ENCODE results near the gene ANKRD28. TPM values are rescaled to one million over a fixed set of nuclear protein-coding genes. Genes with fewer than 3 reads are reported as not detected.
A peak's percentile ranks its signal among the peaks of the same experiment; 100 is the strongest.

Gene ANKRD28
- total and polyA plus RNA-seq, 9 of the 15 experiments (the other 6 are each of a cell fraction or from before 2014, with no cell fraction given): 11.7 to 66.0 (median 36.7) TPM

DNA sequence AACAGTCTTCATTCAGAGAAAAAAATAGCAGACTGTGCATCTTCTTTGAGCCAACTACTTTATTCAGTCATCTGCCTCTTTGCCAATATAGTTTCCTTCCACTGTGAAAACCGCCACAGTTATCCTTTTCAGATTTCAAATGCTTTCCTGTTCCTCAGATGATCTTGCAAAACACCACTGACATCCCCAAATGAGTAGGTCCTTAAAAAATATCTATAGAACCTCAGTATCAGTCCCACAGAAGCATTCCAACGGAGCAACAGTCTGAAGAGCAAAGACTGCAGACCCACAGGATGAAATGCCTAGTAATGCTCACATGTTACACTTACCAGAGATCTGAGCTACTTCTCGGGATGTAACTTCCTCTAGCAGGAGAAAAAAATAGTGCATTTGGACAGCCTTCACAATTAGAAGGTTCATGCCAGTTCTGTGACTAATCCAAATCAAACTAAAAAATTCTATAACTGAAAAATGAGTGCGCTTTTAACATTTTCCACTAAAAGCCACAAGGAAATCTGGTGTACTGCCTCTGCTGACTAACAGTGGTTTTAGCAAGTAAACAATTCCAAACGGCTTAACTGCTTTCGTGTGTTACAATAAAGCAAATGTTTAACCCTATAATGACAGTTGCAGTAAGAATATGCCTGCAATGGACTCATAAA, at the start of gene ANKRD28 (continued):
- TF ChIP-seq, protein P1, sequence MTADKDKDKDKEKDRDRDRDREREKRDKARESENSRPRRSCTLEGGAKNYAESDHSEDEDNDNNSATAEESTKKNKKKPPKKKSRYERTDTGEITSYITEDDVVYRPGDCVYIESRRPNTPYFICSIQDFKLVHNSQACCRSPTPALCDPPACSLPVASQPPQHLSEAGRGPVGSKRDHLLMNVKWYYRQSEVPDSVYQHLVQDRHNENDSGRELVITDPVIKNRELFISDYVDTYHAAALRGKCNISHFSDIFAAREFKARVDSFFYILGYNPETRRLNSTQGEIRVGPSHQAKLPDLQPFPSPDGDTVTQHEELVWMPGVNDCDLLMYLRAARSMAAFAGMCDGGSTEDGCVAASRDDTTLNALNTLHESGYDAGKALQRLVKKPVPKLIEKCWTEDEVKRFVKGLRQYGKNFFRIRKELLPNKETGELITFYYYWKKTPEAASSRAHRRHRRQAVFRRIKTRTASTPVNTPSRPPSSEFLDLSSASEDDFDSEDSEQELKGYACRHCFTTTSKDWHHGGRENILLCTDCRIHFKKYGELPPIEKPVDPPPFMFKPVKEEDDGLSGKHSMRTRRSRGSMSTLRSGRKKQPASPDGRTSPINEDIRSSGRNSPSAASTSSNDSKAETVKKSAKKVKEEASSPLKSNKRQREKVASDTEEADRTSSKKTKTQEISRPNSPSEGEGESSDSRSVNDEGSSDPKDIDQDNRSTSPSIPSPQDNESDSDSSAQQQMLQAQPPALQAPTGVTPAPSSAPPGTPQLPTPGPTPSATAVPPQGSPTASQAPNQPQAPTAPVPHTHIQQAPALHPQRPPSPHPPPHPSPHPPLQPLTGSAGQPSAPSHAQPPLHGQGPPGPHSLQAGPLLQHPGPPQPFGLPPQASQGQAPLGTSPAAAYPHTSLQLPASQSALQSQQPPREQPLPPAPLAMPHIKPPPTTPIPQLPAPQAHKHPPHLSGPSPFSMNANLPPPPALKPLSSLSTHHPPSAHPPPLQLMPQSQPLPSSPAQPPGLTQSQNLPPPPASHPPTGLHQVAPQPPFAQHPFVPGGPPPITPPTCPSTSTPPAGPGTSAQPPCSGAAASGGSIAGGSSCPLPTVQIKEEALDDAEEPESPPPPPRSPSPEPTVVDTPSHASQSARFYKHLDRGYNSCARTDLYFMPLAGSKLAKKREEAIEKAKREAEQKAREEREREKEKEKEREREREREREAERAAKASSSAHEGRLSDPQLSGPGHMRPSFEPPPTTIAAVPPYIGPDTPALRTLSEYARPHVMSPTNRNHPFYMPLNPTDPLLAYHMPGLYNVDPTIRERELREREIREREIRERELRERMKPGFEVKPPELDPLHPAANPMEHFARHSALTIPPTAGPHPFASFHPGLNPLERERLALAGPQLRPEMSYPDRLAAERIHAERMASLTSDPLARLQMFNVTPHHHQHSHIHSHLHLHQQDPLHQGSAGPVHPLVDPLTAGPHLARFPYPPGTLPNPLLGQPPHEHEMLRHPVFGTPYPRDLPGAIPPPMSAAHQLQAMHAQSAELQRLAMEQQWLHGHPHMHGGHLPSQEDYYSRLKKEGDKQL (CRISPR knock-in tag; IDR thresholded peaks at IDR 0.05; ENCODE audit: borderline replicate concordance): no peak
- TF ChIP-seq CEBPB (tag; IDR thresholded peaks at IDR 0.05): peak; percentile 58; the same call in 1 of the 2 replicates
- TF ChIP-seq FOXM1 (IDR thresholded peaks at IDR 0.05; ENCODE audit: low read depth): peak; percentile 85
- TF ChIP-seq FOXM1 (CRISPR knock-in tag; IDR thresholded peaks at IDR 0.05; ENCODE audit: low read depth): no peak
- TF ChIP-seq MYC (IDR thresholded peaks at IDR 0.05; ENCODE audit: low read depth, low read length): peak; percentile 76
- TF ChIP-seq MYC (CRISPR knock-in tag; IDR thresholded peaks at IDR 0.05; ENCODE audit: borderline replicate concordance, low read depth): no peak
- TF ChIP-seq, protein P2, sequence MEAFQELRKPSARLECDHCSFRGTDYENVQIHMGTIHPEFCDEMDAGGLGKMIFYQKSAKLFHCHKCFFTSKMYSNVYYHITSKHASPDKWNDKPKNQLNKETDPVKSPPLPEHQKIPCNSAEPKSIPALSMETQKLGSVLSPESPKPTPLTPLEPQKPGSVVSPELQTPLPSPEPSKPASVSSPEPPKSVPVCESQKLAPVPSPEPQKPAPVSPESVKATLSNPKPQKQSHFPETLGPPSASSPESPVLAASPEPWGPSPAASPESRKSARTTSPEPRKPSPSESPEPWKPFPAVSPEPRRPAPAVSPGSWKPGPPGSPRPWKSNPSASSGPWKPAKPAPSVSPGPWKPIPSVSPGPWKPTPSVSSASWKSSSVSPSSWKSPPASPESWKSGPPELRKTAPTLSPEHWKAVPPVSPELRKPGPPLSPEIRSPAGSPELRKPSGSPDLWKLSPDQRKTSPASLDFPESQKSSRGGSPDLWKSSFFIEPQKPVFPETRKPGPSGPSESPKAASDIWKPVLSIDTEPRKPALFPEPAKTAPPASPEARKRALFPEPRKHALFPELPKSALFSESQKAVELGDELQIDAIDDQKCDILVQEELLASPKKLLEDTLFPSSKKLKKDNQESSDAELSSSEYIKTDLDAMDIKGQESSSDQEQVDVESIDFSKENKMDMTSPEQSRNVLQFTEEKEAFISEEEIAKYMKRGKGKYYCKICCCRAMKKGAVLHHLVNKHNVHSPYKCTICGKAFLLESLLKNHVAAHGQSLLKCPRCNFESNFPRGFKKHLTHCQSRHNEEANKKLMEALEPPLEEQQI (IDR thresholded peaks at IDR 0.05): peak; percentile 69; the same call in 1 of the 2 replicates
- TF ChIP-seq TRIM28 (IDR thresholded peaks at IDR 0.05): no peak
- no peak for TF ChIP-seq PYGO2 (tag; IDR thresholded peaks at IDR 0.05)
- no peak for TF ChIP-seq CREBBP (IDR thresholded peaks at IDR 0.05; ENCODE audit: low read depth, low read length)
- TF ChIP-seq TCF3 (CRISPR knock-in tag; IDR thresholded peaks at IDR 0.05): no peak
- TF ChIP-seq U2AF1 (optimal IDR thresholded peaks at IDR 0.05; ENCODE audit: low read depth, low read length): no peak
- TF ChIP-seq, protein P3, sequence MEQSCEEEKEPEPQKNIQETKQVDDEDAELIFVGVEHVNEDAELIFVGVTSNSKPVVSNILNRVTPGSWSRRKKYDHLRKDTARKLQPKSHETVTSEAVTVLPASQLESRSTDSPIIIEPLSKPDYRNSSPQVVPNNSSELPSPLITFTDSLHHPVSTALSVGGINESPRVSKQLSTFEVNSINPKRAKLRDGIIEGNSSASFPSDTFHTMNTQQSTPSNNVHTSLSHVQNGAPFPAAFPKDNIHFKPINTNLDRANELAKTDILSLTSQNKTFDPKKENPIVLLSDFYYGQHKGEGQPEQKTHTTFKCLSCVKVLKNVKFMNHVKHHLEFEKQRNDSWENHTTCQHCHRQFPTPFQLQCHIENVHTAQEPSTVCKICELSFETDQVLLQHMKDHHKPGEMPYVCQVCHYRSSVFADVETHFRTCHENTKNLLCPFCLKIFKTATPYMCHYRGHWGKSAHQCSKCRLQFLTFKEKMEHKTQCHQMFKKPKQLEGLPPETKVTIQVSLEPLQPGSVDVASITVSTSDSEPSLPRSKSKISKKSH (CRISPR knock-in tag; IDR thresholded peaks at IDR 0.05): no peak
- TF ChIP-seq ZNF77 (CRISPR knock-in tag; IDR thresholded peaks at IDR 0.05): no peak
- no peak for TF ChIP-seq SAFB (IDR thresholded peaks at IDR 0.05; ENCODE audit: borderline replicate concordance, low read depth, low read length)
- no peak for TF ChIP-seq GTF2A2 (tag; IDR thresholded peaks at IDR 0.05)
- 0 out of 4 replicates have a peak, but pooled peaks of 1 of the 2 experiments have one; percentile 15 for TF ChIP-seq NONO (IDR thresholded peaks at IDR 0.05; ENCODE audit: low read depth in 2 of 2, low read length in 1 of 2)
- TF ChIP-seq ZNF778 (CRISPR knock-in tag; IDR thresholded peaks at IDR 0.05): no peak

Measured in K562 (cell line).